ENCODE measurements around the gene MRPL17.

Gene MRPL17

GRCh38 chr11:6631361-6631890 lies 51.7 kb downstream of the MRPL17 start:
- no peak for DNase-seq

- no peak for DNase-seq
Measured at GRCh38 chr11:6630632-6631291, 52.4 kb downstream of the MRPL17 start.

All from SHP77 (cell line).